ENCODE data around the gene SLC6A2.

Gene SLC6A2

DNA sequence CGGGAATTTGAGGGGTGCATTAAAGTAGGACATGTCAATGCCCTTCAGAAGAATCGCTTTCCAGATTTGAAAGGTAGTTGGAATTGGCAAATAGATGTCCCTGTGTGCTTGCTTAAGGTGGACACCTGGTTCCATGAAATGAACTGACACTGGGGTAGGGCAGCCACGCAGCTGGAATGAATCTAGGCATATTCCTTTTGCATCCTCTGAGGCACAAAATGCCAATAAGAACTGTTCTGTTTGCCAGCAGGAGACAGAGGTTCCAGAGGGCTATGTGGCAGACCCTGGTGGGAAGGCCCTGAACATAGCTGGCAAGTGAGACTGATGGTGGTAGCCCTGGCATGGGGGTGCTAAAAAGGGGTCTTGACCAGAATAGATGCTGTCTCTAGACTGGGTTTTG, 61.5 kb downstream of the SLC6A2 start:
- TF ChIP-seq, protein P1, sequence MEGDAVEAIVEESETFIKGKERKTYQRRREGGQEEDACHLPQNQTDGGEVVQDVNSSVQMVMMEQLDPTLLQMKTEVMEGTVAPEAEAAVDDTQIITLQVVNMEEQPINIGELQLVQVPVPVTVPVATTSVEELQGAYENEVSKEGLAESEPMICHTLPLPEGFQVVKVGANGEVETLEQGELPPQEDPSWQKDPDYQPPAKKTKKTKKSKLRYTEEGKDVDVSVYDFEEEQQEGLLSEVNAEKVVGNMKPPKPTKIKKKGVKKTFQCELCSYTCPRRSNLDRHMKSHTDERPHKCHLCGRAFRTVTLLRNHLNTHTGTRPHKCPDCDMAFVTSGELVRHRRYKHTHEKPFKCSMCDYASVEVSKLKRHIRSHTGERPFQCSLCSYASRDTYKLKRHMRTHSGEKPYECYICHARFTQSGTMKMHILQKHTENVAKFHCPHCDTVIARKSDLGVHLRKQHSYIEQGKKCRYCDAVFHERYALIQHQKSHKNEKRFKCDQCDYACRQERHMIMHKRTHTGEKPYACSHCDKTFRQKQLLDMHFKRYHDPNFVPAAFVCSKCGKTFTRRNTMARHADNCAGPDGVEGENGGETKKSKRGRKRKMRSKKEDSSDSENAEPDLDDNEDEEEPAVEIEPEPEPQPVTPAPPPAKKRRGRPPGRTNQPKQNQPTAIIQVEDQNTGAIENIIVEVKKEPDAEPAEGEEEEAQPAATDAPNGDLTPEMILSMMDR (conservative IDR thresholded peaks at IDR 0.05; ENCODE audit: control insufficient read depth, insufficient read depth, low read depth, low read length): no peak
- DNase-seq (ENCODE audit: low read depth): no peak
- no peak overlapping the region for H3K4me3 ChIP-seq (ENCODE audit: control insufficient read depth, low read depth, low read length)

DNA sequence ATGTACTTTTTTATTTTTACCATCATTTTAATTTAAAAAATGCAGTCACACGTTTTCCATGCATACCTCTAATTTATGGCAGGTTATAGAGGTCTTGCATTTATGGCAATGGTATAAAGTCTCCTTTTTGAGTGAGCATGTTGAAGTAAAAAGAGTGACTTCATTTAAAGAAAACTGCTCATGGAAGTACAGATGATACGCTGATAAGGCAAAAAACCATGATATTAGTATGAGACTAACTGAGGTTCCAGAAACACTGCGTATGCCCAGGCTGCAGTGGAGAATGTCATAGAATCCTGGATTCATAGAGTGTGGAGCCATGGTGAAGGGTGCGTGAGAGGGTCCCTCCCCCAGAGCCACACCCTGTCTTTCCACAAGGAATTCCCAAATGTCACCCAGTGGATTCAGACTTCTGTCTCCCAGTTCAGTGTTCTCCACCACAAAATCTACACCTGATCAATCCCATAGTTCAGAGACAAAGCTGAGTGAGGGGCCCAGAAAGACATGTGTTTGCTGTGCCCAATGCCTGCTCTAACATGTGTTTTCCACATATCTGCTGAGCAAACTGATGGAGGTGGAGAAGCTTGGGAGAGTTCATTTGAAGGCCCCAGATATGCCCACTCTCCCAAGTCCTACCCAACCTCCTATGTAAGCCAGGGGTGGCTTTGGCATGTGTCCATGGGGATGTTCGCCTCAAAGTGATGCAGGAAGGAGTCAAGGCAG, 69.4 kb downstream of the SLC6A2 start:
- DNase-seq (ENCODE audit: low read depth): no peak
- H3K4me3 ChIP-seq (ENCODE audit: control insufficient read depth, low read depth, low read length): no peak overlapping the region
- TF ChIP-seq, protein P1 (conservative IDR thresholded peaks at IDR 0.05; ENCODE audit: control insufficient read depth, insufficient read depth, low read depth, low read length): no peak

DNA sequence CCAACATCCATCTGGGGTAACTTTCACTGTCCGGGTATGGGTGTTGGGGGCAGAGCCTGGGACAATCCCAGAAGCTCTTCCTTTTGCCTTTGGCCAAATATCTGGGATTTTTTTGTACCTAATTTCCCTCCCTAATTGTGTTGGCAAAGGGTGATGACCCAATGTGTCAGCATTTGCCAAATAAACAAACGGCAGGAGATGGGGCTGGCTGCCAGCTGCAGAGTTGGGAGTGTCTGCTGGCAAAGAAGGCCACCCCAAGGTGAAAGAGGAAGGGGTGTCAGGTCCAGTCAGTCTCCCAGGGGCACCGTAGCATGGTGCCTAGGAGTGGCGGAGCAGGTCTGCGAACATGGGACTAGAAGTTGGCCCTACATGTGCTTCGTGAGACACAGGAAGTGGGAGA, 73.0 kb downstream of the SLC6A2 start:
- no peak for DNase-seq (ENCODE audit: low read depth)

DNA sequence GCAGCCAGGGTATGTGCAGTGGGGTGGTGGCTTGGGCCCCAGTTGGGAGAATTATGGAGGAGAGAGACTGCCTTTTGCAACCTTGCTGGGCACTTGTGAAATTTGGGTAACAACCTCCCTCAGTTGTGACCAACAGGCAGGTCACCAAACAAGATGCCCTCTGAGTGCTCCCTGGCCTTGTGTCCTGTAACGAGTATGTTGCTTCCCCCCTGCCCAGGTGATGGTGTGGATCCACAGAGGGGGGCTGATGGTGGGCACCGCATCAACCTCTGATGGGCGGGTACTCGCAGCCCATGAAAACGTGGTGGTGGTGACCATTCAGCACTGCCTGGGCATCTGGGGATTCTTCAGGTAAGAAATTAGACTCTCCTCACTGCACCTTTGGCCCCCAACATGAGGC, 74.3 kb downstream of the SLC6A2 start:
- no peak for DNase-seq (ENCODE audit: low read depth)
- TF ChIP-seq, protein P1 (conservative IDR thresholded peaks at IDR 0.05; ENCODE audit: control insufficient read depth, insufficient read depth, low read depth, low read length): no peak
- no peak overlapping the region for H3K4me3 ChIP-seq (ENCODE audit: control insufficient read depth, low read depth, low read length)

More for the DNA sequence above, 73.0 kb downstream of the SLC6A2 start:
- H3K4me3 ChIP-seq (ENCODE audit: control insufficient read depth, low read depth, low read length): no peak overlapping the region
- TF ChIP-seq, protein P1 (conservative IDR thresholded peaks at IDR 0.05; ENCODE audit: control insufficient read depth, insufficient read depth, low read depth, low read length): no peak

DNA sequence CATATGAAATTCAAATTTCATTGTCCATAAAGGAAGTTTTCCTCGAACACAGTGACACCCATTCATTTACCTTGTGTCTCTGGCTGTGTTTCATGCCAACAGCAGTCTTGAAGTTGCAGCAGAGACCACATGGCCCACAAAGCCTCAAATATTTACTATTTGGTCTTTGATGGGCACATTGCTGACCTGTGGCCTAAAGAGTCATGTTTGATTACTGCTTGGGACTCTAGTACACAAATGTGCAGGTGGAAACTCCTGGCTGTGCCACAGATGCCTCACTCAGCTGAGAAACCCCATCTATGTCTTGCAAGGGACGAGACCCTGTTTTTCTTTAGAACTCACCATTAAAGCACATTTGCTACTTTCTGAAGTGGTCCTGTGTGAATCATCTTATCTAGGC, 76.7 kb downstream of the SLC6A2 start:
- TF ChIP-seq, protein P1 (conservative IDR thresholded peaks at IDR 0.05; ENCODE audit: control insufficient read depth, insufficient read depth, low read depth, low read length): no peak
- H3K4me3 ChIP-seq (ENCODE audit: control insufficient read depth, low read depth, low read length): no peak overlapping the region
- no peak for DNase-seq (ENCODE audit: low read depth)

DNA sequence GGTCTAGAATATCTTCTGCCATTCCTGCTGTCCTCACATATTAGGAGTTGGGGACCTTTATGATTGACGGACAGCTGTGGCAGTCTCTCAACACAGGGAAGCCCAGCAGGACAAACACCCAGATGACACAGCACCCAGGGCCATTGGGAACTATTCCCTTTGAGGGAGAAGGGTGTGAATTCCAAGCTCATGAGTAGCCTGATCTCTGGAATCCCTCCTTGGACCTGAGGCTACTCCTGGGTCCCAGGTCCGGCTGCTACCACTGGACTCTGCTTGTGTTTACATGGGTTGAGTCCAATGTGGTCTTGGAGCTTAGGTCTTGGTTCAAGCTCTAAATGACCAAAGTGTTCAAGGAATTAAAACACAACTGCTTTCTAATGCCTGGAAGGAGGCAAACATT, 78.9 kb downstream of the SLC6A2 start:
- H3K4me3 ChIP-seq (ENCODE audit: control insufficient read depth, low read depth, low read length): no peak overlapping the region
- TF ChIP-seq, protein P1 (conservative IDR thresholded peaks at IDR 0.05; ENCODE audit: control insufficient read depth, insufficient read depth, low read depth, low read length): no peak
- no peak for DNase-seq (ENCODE audit: low read depth)

All from fibroblast of mammary gland (primary cell).